ENCODE measurements around the gene HOATZ.

Gene HOATZ

DNA sequence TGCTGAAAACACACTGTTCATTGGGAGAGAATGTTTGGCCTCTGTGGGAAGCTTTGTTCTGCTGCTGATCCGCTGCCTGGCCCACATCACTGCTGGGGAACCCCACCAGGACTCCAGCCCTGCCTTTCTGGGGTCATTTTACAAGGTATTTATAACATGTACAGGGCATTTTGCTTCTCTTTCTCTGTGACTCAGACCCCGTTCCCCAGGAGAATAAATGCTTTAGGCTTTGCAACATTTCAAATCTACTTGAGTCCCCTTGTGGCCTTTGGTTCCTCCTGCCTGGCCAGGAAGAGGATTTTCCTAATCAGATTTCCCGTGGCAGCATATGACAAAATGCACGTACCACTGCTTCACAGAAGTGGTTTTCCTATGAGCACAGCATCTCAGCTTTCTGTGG is 45.4 kb upstream of the HOATZ start:
- H3K9me2 ChIP-seq (replicated peaks; ENCODE audit: low read depth, low read length), result no peaks in the 10 kb centered on the region
- peaks cover 56% of the 10 kb centered on the region for H3K4me1 ChIP-seq (ENCODE audit: insufficient read depth, low read length, poor library complexity, severe bottlenecking)
- H3K27me3 ChIP-seq (ENCODE audit: insufficient read depth, low read length, poor library complexity, severe bottlenecking), result no peaks in the 10 kb centered on the region
- TF ChIP-seq EZH2phosphoT487 (IDR thresholded peaks at IDR 0.05; ENCODE audit: borderline replicate concordance) (no peak), CTCF (conservative IDR thresholded peaks at IDR 0.05; ENCODE audit: low read length) (no peak)
- peak overlapping the region; percentile 59; the same call in 1 of the 2 replicates for H2AFZ ChIP-seq (ENCODE audit: low read length)
- H3K9ac ChIP-seq (ENCODE audit: low read depth, low read length, poor library complexity, severe bottlenecking), result peak overlapping the region; percentile 42
- H3K9me3 ChIP-seq (ENCODE audit: insufficient read depth, low read depth, low read length), result no peaks in the 10 kb centered on the region
- H3K4me3 ChIP-seq (ENCODE audit: low read length, poor library complexity, severe bottlenecking), result peak overlapping the region; percentile 23
- H3K36me3 ChIP-seq (ENCODE audit: insufficient read depth, low read length), result no peaks in the 10 kb centered on the region
- H3F3A ChIP-seq (ENCODE audit: low read depth), result peaks cover 5% of the 10 kb centered on the region; the same call in 1 of the 2 replicates
- H3K4me2 ChIP-seq (ENCODE audit: low read depth, low read length, poor library complexity, severe bottlenecking), result peak overlapping the region; percentile 66
- H4K20me1 ChIP-seq (ENCODE audit: insufficient read depth, low read length, poor library complexity, severe bottlenecking), result no peaks in the 10 kb centered on the region
- H3K79me2 ChIP-seq (ENCODE audit: insufficient read depth, low read length), result no peaks in the 10 kb centered on the region

DNA sequence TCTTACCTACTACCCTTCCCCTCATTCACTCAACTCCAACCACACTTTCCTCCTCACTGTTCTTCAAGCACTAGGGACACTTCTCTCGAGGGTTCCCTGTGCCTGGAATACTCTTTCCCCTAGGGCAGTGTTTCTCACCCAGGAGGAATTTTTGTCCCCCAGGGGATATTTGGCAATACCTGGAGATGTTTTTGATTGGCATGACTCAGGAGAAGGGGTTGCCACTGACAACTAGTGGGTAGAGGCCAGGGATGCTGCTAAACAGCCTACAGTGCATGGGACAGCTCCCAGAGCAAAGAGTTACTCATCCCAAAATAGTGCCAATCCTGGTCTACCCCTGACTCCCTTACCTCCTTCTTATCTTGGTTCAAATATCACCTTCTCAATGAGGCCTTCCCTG is 42.4 kb upstream of the HOATZ start:
- H4K20me1 ChIP-seq (ENCODE audit: insufficient read depth, low read length, poor library complexity, severe bottlenecking), result no peaks in the 10 kb centered on the region
- no peak overlapping the region for H3K9ac ChIP-seq (ENCODE audit: low read depth, low read length, poor library complexity, severe bottlenecking)
- 0 out of 2 replicates have a peak, but pooled peaks cover 15% of the 10 kb centered on the region for H3K9me3 ChIP-seq (ENCODE audit: insufficient read depth, low read depth, low read length)
- peaks cover 32% of the 10 kb centered on the region for H3K4me1 ChIP-seq (ENCODE audit: insufficient read depth, low read length, poor library complexity, severe bottlenecking)
- no peaks in the 10 kb centered on the region for H3K9me2 ChIP-seq (replicated peaks; ENCODE audit: low read depth, low read length)
- no peaks in the 10 kb centered on the region for H3K27me3 ChIP-seq (ENCODE audit: insufficient read depth, low read length, poor library complexity, severe bottlenecking)
- no peak overlapping the region for H3K4me2 ChIP-seq (ENCODE audit: low read depth, low read length, poor library complexity, severe bottlenecking)
- H2AFZ ChIP-seq (ENCODE audit: low read length), result no peak overlapping the region
- no peaks in the 10 kb centered on the region for H3K36me3 ChIP-seq (ENCODE audit: insufficient read depth, low read length)
- no peaks in the 10 kb centered on the region for H3K79me2 ChIP-seq (ENCODE audit: insufficient read depth, low read length)
- TF ChIP-seq CTCF (conservative IDR thresholded peaks at IDR 0.05; ENCODE audit: low read length), result no peak
- H3K4me3 ChIP-seq (ENCODE audit: low read length, poor library complexity, severe bottlenecking), result no peak overlapping the region
- H3F3A ChIP-seq (ENCODE audit: low read depth), result peaks cover 5% of the 10 kb centered on the region; the same call in 1 of the 2 replicates

GRCh38 chr11:111474432-111474831 is 40.1 kb upstream of the HOATZ start:
- TF ChIP-seq EZH2phosphoT487 (IDR thresholded peaks at IDR 0.05; ENCODE audit: borderline replicate concordance) (no peak), CTCF (conservative IDR thresholded peaks at IDR 0.05; ENCODE audit: low read length) (no peak)
- peaks cover 3% of the 10 kb centered on the region; the same call in 1 of the 2 replicates for H3F3A ChIP-seq (ENCODE audit: low read depth)
- H3K4me3 ChIP-seq (ENCODE audit: low read length, poor library complexity, severe bottlenecking), result no peak overlapping the region
- no peak overlapping the region for H3K4me2 ChIP-seq (ENCODE audit: low read depth, low read length, poor library complexity, severe bottlenecking)
- H3K27me3 ChIP-seq (ENCODE audit: insufficient read depth, low read length, poor library complexity, severe bottlenecking), result no peaks in the 10 kb centered on the region
- H3K4me1 ChIP-seq (ENCODE audit: insufficient read depth, low read length, poor library complexity, severe bottlenecking), result peaks cover 13% of the 10 kb centered on the region
- H4K20me1 ChIP-seq (ENCODE audit: insufficient read depth, low read length, poor library complexity, severe bottlenecking), result no peaks in the 10 kb centered on the region
- H3K9ac ChIP-seq (ENCODE audit: low read depth, low read length, poor library complexity, severe bottlenecking), result no peak overlapping the region
- H3K36me3 ChIP-seq (ENCODE audit: insufficient read depth, low read length), result no peaks in the 10 kb centered on the region
- 0 out of 2 replicates have a peak, but pooled peaks cover 15% of the 10 kb centered on the region for H3K9me3 ChIP-seq (ENCODE audit: insufficient read depth, low read depth, low read length)
- H2AFZ ChIP-seq (ENCODE audit: low read length), result no peak overlapping the region
- no peaks in the 10 kb centered on the region for H3K9me2 ChIP-seq (replicated peaks; ENCODE audit: low read depth, low read length)
- no peaks in the 10 kb centered on the region for H3K79me2 ChIP-seq (ENCODE audit: insufficient read depth, low read length)

Measured in Loucy (cell line).